SK-N-SH treated with all-trans-retinoic acid at 6 μM for 48 hours (cell line): Measurements from ENCODE around the gene FBXL17.

Experiments used
- ATAC-seq: fragments of 200-7000 bp; cut with Tn5 transposase; 3 replicates; pipeline ENCODE4 v1.9.1; 2020; ENCODE audit warnings: mild to moderate bottlenecking, moderate library complexity
- ARNTL ChIP-seq: fragments of 450-650 bp; formaldehyde crosslinking; IDR thresholded peaks from 2 replicates; pipeline ENCODE4 v1.5.0; 2020; ENCODE audit warnings: low read depth, mild to moderate bottlenecking, moderate library complexity, borderline replicate concordance
- BACH2 ChIP-seq: fragments of 250-450 bp; sonication (Bioruptor Pico); IDR thresholded peaks from 2 replicates; pipeline ENCODE4 v1.9.0; 2021; ENCODE audit warnings: mild to moderate bottlenecking, borderline replicate concordance
- CSDC2 ChIP-seq: fragments of 250-450 bp; sonication (Bioruptor Pico); IDR thresholded peaks from 2 replicates; pipeline ENCODE4 v1.5.0; 2020; ENCODE audit warnings: mild to moderate bottlenecking, moderate library complexity
- ESRRG ChIP-seq: fragments of 250-450 bp; sonication (Bioruptor Pico); IDR thresholded peaks from 2 replicates; pipeline ENCODE4 v1.6.1; 2021; ENCODE audit warnings: mild to moderate bottlenecking
- GLIS3 ChIP-seq: fragments of 250-450 bp; sonication (Bioruptor Pico); IDR thresholded peaks from 2 replicates; pipeline ENCODE4 v1.5.0; 2020; ENCODE audit warnings: mild to moderate bottlenecking, moderate library complexity
- ISL1 ChIP-seq: fragments of 250-450 bp; sonication (Bioruptor Pico); IDR thresholded peaks from 2 replicates; pipeline ENCODE4 v2.1.2; 2022; ENCODE audit warnings: mild to moderate bottlenecking, moderate library complexity
- OSR1 ChIP-seq: fragments of 250-450 bp; sonication (Bioruptor Pico); IDR thresholded peaks from 2 replicates; pipeline ENCODE4 v1.8.0; 2022; ENCODE audit warnings: moderate library complexity, mild to moderate bottlenecking, inconsistent platforms
- PATZ1 ChIP-seq: fragments of 250-450 bp; sonication (Bioruptor Pico); IDR thresholded peaks from 2 replicates; pipeline ENCODE4 v1.8.0; 2020; ENCODE audit warnings: mild to moderate bottlenecking, moderate library complexity, borderline replicate concordance
- POU6F1 ChIP-seq: fragments of 250-450 bp; sonication (Bioruptor Pico); IDR thresholded peaks from 2 replicates; pipeline ENCODE4 v1.8.0; 2021; ENCODE audit warnings: low read depth, mild to moderate bottlenecking, moderate library complexity, borderline replicate concordance
- PPARA ChIP-seq: fragments of 250-450 bp; sonication (Bioruptor Pico); IDR thresholded peaks from 2 replicates; pipeline ENCODE4 v1.5.0; 2020; ENCODE audit warnings: mild to moderate bottlenecking, borderline replicate concordance
- RARB ChIP-seq: fragments of 250-450 bp; sonication (Bioruptor Pico); IDR thresholded peaks from 2 replicates; pipeline ENCODE4 v1.8.0; 2021; ENCODE audit warnings: mild to moderate bottlenecking, moderate library complexity
- TCF4 ChIP-seq: fragments of 250-450 bp; sonication (Bioruptor Pico); IDR thresholded peaks from 2 replicates; pipeline ENCODE4 v1.8.0; 2021; ENCODE audit warnings: mild to moderate bottlenecking, moderate library complexity, borderline replicate concordance
- ZC3H10 ChIP-seq: fragments of 250-450 bp; sonication (Bioruptor Pico); IDR thresholded peaks from 2 replicates; pipeline ENCODE4 v1.5.1; 2021; ENCODE audit warnings: mild to moderate bottlenecking, moderate library complexity
- ZFP3 ChIP-seq: fragments of 250-450 bp; sonication (Bioruptor Pico); IDR thresholded peaks from 2 replicates; pipeline ENCODE4 v1.5.0; 2020; ENCODE audit warnings: mild to moderate bottlenecking, moderate library complexity
- ZNF70 ChIP-seq: fragments of 450-650 bp; formaldehyde crosslinking; IDR thresholded peaks from 2 replicates; pipeline ENCODE4 v1.5.0; 2020; ENCODE audit warnings: mild to moderate bottlenecking, moderate library complexity
- TF ChIP-seq, protein P1 (sequence below): fragments of 250-450 bp; sonication (Bioruptor Pico); IDR thresholded peaks from 2 replicates; pipeline ENCODE4 v1.5.0; 2020; ENCODE audit warnings: mild to moderate bottlenecking, moderate library complexity
- TF ChIP-seq, protein P2 (sequence below): fragments of 250-450 bp; sonication (Bioruptor Pico); IDR thresholded peaks from 2 replicates; pipeline ENCODE4 v1.5.1; 2021; ENCODE audit warnings: mild to moderate bottlenecking, moderate library complexity
- TF ChIP-seq, protein P3 (sequence below): fragments of 250-450 bp; sonication (Bioruptor Pico); IDR thresholded peaks from 2 replicates; pipeline ENCODE4 v1.5.1; 2020; ENCODE audit warnings: low read depth, mild to moderate bottlenecking, moderate library complexity

FBXL17 gene

GRCh38 chr5:108129129-108129528 lies 252.8 kb downstream of the FBXL17 start:
- no peak for ATAC-seq
- TF ChIP-seq GLIS3 (CRISPR knock-in tag), result no peak
- no peak for TF ChIP-seq RARB (CRISPR knock-in tag)
- no peak for TF ChIP-seq PATZ1 (CRISPR knock-in tag)
- no peak for TF ChIP-seq OSR1 (CRISPR knock-in tag)
- TF ChIP-seq, protein P1, sequence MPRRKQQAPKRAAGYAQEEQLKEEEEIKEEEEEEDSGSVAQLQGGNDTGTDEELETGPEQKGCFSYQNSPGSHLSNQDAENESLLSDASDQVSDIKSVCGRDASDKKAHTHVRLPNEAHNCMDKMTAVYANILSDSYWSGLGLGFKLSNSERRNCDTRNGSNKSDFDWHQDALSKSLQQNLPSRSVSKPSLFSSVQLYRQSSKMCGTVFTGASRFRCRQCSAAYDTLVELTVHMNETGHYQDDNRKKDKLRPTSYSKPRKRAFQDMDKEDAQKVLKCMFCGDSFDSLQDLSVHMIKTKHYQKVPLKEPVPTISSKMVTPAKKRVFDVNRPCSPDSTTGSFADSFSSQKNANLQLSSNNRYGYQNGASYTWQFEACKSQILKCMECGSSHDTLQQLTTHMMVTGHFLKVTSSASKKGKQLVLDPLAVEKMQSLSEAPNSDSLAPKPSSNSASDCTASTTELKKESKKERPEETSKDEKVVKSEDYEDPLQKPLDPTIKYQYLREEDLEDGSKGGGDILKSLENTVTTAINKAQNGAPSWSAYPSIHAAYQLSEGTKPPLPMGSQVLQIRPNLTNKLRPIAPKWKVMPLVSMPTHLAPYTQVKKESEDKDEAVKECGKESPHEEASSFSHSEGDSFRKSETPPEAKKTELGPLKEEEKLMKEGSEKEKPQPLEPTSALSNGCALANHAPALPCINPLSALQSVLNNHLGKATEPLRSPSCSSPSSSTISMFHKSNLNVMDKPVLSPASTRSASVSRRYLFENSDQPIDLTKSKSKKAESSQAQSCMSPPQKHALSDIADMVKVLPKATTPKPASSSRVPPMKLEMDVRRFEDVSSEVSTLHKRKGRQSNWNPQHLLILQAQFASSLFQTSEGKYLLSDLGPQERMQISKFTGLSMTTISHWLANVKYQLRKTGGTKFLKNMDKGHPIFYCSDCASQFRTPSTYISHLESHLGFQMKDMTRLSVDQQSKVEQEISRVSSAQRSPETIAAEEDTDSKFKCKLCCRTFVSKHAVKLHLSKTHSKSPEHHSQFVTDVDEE (CRISPR knock-in tag), result no peak
- TF ChIP-seq PPARA (CRISPR knock-in tag), result no peak

DNA sequence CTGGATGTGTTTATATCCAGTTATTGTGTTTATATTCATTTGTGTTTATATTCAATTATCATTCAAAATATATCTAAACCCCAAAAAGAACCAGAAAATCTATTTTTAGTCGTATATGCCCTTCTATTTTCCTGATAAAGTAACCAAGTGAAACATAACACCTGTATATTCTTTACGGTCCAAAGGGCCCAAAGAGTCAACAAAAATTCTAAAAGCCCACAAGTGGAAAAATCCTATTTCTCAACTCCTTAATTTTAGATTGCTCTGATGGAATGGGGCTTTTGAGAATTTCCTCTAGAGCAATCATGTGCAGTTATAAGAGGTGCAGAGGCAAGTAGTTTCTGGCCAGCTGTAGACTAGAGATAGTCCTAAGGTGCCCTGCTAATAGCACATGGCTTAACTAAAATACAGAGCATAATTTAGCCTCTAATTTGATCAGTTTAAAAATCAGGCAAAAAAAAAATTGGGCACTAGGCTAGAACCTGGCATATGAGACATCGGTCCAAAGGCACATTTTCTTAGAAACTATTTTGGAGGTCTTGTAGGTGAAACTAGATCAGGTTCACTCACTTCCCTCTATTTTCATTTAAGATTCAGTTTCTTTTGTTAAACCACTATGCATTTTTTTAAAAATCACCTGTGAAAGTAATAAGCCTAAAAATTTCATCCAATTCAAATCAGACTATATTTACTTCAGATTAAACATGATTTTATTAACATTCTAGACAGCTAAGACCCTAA lies 256.0 kb downstream of the FBXL17 start:
- no peak for TF ChIP-seq POU6F1 (CRISPR knock-in tag)
- TF ChIP-seq, protein P1 (CRISPR knock-in tag), result no peak
- TF ChIP-seq ARNTL (CRISPR knock-in tag), result no peak
- TF ChIP-seq BACH2 (CRISPR knock-in tag), result no peak
- TF ChIP-seq OSR1 (CRISPR knock-in tag), result no peak
- TF ChIP-seq, protein P2, sequence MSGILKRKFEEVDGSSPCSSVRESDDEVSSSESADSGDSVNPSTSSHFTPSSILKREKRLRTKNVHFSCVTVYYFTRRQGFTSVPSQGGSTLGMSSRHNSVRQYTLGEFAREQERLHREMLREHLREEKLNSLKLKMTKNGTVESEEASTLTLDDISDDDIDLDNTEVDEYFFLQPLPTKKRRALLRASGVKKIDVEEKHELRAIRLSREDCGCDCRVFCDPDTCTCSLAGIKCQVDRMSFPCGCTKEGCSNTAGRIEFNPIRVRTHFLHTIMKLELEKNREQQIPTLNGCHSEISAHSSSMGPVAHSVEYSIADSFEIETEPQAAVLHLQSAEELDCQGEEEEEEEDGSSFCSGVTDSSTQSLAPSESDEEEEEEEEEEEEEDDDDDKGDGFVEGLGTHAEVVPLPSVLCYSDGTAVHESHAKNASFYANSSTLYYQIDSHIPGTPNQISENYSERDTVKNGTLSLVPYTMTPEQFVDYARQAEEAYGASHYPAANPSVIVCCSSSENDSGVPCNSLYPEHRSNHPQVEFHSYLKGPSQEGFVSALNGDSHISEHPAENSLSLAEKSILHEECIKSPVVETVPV, result no peak
- no peak for ATAC-seq

DNA sequence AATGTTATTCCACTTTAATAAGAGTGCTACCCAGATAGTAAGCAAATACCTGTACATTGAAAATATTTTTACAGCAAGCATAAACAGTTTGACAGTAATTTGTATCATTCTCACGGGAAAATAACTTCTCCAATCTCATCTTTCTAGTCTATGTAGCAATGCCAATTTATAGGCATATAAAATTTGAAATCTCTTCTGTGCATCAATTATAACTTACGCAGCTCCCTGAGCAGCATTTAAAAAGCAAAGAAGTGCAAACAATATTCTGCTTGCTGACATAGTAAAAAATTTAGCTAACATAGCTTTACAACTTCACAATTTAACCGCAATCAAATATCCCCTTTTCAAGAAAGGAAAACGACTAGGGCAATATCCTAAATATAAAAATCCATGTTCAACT lies 257.3 kb downstream of the FBXL17 start:
- no peak for ATAC-seq
- TF ChIP-seq, protein P1 (CRISPR knock-in tag), result no peak
- TF ChIP-seq ZNF70 (CRISPR knock-in tag), result no peak
- no peak for TF ChIP-seq ESRRG (CRISPR knock-in tag)
- TF ChIP-seq, protein P2, result no peak
- TF ChIP-seq ZFP3 (CRISPR knock-in tag), result no peak
- TF ChIP-seq OSR1 (CRISPR knock-in tag), result no peak
- no peak for TF ChIP-seq ISL1 (CRISPR knock-in tag)
- no peak for TF ChIP-seq ARNTL (CRISPR knock-in tag)
- TF ChIP-seq CSDC2 (CRISPR knock-in tag), result no peak
- no peak for TF ChIP-seq ZC3H10 (CRISPR knock-in tag)
- TF ChIP-seq TCF4 (CRISPR knock-in tag), result no peak
- TF ChIP-seq, protein P3, sequence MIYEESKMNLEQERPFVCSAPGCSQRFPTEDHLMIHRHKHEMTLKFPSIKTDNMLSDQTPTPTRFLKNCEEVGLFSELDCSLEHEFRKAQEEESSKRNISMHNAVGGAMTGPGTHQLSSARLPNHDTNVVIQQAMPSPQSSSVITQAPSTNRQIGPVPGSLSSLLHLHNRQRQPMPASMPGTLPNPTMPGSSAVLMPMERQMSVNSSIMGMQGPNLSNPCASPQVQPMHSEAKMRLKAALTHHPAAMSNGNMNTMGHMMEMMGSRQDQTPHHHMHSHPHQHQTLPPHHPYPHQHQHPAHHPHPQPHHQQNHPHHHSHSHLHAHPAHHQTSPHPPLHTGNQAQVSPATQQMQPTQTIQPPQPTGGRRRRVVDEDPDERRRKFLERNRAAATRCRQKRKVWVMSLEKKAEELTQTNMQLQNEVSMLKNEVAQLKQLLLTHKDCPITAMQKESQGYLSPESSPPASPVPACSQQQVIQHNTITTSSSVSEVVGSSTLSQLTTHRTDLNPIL, result no peak
